Body of pancreas (tissue), 4 donors: Measurements from ENCODE around the gene HOXB2.

Experiments used
- CTCF ChIP-seq, 7 experiments: fragments of 450-650 bp in 4 of 7; fragments of 200-600 bp in 3 of 7; sonication (generic) in 3 of 7; IDR thresholded peaks; one replicate each; pipeline ENCODE4 v1.5.1; 2016 to 2019; ENCODE audit warnings: antibody characterized with exemption in 7 of 7
- POLR2A ChIP-seq, 3 donors: fragments of 450-650 bp; IDR thresholded peaks; one replicate each; pipeline ENCODE4 v1.6.1; 2016; ENCODE audit warnings: antibody characterized with exemption in 3 of 3, mild to moderate bottlenecking in 2 of 3

DNA sequence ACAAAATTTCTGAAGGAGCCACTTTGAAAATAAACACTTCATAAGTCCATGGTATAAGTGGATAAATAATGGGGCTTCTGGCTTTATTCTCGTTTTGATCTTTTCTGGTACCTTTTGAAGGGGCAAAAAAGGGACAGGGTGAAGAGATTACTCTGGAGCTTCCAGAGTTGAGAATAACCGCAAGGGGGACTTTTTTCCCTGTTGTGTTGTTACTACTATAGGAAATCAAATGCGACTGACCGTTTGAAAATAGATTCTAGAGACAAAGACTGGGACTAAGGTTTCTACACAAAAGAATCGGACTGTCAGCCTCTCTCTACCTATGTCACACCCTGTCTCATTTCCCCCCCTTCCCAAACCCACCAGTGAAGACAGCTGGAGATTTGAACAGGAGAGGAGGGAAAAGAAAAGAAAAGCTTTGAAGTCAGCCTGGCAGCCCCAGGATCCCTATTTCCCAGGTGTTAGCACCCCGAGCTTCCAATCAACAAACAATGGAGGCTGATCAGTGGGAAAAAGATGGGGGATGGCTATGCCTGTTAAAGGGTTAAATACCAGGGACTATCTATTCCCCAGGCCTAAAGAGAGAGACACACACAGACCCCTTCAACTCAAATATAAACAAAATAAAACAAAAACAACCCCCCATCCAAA lies 24.9 kb upstream of the HOXB2 start:
- no peak for TF ChIP-seq CTCF (IDR thresholded peaks at IDR 0.05)
- no peak for TF ChIP-seq POLR2A (IDR thresholded peaks at IDR 0.05)
